ENCODE data around the gene JMJD1C.

GRCh38 chr10:63365976-63366765, 99.6 kb downstream of the JMJD1C start:
- TF ChIP-seq USF1 (CRISPR knock-in tag; IDR thresholded peaks at IDR 0.05) (no peak), MLX (CRISPR knock-in tag; IDR thresholded peaks at IDR 0.05) (no peak), ZNF512 (CRISPR knock-in tag; IDR thresholded peaks at IDR 0.05; ENCODE audit: borderline replicate concordance) (no peak), MAX (CRISPR knock-in tag; IDR thresholded peaks at IDR 0.05) (no peak), CTCF (IDR thresholded peaks at IDR 0.05) (no peak), USF2 (CRISPR knock-in tag; IDR thresholded peaks at IDR 0.05) (no peak), NR2C2 (CRISPR knock-in tag; IDR thresholded peaks at IDR 0.05) (no peak), ZBTB43 (CRISPR knock-in tag; IDR thresholded peaks at IDR 0.05) (no peak), E2F1 (CRISPR knock-in tag; IDR thresholded peaks at IDR 0.05) (no peak), PRDM15 (CRISPR knock-in tag; IDR thresholded peaks at IDR 0.05) (no peak), JUN (CRISPR knock-in tag; IDR thresholded peaks at IDR 0.05) (no peak), ELF4 (CRISPR knock-in tag; IDR thresholded peaks at IDR 0.05; ENCODE audit: low read depth) (no peak), STAT6 (CRISPR knock-in tag; conservative IDR thresholded peaks at IDR 0.05; ENCODE audit: low read depth) (no peak)
